GM13977 (cell line): ENCODE results near the gene USP6NL.
"Not testable (repeated sequence)": the region's sequence is repeated elsewhere in the genome, so short reads cannot be mapped to it uniquely, and the experiment has no call there.

Experiments
- DNase-seq: peaks from one replicate; pipeline ENCODE4 v3.0.0; 2012; ENCODE audit warnings: low spot score
- CTCF ChIP-seq: IDR thresholded peaks from 2 replicates; pipeline ENCODE4 v1.5.1; 2012; ENCODE audit warnings: mild to moderate bottlenecking, control low read depth; ENCODE audit not compliant: insufficient read depth; ENCODE audit errors: extremely low read depth, missing control alignments
- in situ Hi-C: fragments of 300-500 bp; cut with MboI; formaldehyde crosslinking; loops from one replicate; pipeline ENCODE4 v1.12.0; 2022; ENCODE audit warnings: low sequenced_read_pairs, low pct_unique_long_range_greater_than_20kb, mixed read lengths, inconsistent platforms; ENCODE audit not compliant: unreplicated experiment

Gene USP6NL

DNA sequence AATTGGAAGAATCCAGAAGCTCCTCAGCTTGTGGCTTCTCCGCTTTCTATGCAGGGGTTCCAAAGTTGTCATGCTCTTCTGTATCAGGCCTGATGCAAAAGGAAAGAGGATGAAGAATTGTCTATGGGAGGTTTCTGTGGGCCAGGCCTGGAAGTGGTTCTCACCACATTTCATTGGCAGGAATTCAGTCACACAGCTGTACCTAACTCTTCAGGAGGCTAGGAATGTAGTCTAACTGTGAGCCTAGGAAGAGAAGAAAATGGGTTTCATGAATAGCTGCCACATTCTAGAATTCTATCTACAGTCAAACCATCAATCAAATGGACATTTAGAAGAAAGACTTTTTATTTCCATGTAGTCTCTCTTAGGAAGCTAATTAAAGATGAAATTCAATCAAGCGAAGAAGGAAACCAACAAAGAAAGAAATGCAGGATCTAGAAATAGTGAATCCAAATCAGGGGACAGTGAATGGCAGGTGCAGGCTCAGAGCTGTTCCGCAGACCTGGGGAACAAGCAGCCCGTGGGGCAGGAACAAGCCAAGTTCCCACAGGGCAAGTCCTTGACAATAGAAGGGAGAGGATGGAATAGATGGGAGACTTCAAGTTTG lies 25.4 kb upstream of the USP6NL start:
- in situ Hi-C loops, result no loop called here
- no peak for TF ChIP-seq CTCF
- DNase-seq, result no peak

DNA sequence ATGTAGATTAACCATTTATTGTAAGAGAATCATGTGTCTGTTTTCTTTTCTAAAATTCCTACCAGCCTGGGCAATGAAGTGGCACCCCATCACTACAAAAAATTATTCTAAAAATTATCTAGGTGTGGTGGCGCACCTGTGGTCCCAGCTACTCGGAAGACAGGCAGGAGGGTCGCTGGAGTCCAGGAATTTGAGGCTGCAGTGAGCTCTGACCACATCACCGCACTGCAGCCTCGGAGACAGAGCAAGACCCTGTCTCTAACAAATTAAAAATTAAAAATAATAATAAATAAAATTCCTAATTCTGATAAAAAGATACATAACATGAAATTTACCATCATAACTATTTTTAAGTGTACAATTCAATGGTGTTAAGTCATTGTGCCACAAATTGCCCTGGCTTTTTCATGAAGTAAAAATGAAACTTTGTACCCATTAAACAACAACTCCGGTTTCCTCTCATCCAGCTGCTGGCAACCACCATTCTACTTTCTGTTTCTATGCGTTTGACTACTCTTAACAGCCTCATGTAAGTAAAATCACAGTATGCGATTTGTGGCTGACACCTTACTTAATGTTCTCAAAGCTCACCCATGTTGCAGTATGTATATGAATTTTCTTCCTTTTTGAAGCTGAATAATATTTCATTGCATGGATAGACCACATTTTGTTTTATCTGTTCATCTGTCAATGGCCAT lies 20.6 kb upstream of the USP6NL start:
- peak; percentile 68 for DNase-seq
- in situ Hi-C loops, result no loop called here
- TF ChIP-seq CTCF, result no peak

DNA sequence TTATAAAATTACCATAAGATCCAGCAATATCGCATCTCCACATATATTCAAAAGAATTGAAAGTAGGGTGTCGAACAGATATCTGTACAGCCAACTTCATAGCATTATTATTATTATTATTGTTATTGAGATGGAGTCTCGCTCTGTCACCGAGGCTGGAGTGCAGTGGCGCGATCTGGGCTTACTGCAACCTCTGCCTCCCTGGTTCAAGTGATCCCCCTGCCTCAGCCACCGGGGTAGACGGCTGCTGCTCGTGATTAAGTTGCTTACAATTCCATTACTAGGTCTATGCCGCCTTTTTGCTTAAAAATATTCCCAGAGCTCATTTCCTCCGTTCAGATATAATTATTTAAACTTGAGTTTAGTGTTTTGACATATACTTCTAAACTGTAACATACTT lies 19.8 kb upstream of the USP6NL start:
- in situ Hi-C loops, result no loop called here
- no peak for TF ChIP-seq CTCF
- DNase-seq, result no peak

GRCh38 chr10:11629731-11630130 lies 18.3 kb upstream of the USP6NL start:
- in situ Hi-C loops, result no loop called here
- no peak for DNase-seq
- no peak for TF ChIP-seq CTCF

DNA sequence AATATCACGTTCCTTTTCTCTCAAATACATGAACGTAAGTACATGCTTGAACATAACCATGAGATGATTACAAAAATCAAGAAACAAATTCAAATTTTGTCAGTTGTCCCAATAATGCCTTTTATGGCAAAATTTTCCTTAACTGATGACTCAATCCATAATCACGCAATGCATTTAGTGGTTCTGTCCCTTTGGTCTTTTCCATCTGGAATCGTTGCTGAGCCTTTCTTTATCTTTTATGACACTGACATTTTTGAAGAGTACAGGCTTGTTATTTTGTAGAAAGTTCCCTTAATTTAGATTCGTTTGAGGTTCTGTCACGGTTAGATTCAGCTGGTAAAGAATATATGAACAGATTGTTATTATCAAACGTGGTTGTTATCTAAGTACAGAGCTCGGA lies 16.5 kb upstream of the USP6NL start:
- in situ Hi-C loops, DNase-seq: not testable (repeated sequence)

DNA sequence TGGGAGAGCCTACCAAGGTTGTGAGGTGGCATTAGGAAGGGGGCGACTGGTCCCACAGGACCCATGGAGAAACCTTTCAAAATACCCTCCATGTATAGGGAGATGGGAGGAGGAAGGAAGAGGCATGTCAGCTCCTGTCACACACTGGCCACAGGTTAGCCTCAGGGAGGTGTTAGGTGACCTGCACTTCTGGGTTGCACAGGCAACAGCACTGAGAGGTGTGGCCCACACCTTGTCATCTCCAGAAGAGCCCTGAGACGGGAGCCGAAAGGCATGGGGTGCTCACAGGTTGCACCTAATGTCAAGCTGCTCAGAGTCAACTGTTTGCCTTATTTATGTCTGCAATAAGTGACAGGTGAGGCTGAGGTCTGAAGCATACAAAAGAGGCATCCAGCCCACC lies 14.6 kb upstream of the USP6NL start:
- in situ Hi-C loops, result no loop called here
- DNase-seq, result no peak
- TF ChIP-seq CTCF, result no peak

DNA sequence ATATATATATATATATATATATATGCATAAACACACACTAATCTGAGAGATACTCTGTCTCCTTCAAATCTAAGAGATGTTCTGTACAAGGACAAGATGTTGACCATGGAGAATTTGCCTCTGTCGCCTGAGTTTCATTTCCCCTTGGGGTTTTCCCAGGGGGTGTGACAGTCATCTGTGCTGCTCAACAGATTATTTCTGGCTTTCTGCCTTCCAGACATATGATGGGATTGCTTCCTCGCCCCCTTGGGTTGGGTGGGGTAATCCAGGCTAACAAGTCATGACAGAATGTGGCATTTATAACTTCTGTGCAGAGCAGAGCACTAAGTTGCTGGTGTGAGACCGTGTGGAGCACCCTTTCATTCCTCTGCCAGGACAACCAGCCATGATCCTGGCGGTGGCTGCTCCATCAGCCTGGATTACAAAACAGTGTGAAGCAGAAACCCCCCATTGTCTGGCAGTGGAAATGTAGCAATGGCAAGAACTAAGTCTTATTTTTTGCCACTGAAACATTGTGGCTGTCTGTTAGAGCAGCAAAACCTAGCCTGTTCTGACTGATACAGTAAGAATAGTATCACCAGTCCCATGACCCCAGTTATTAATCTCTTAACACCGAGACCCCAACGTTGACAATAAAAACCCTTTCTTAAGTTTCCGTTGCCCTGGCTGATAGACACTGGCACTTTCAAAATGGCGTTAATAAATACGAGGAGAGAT lies 13.7 kb upstream of the USP6NL start:
- in situ Hi-C loops, result no loop called here
- no peak for TF ChIP-seq CTCF
- DNase-seq, result peak; percentile 47
